Body of pancreas (tissue), 4 donors: ENCODE data around the gene SMPD2. TPM values are rescaled to one million over a fixed set of nuclear protein-coding genes. Genes with fewer than 3 reads are reported as not detected.
"Not testable (repeated sequence)": the region's sequence is repeated elsewhere in the genome, so short reads cannot be mapped to it uniquely, and the experiment has no call there.

Experiments
- ATAC-seq: fragments of 150-250 bp; one replicate; pipeline ENCODE4 v1.9.1; 2016
- DNase-seq, 4 donors: peaks; one replicate each; pipeline ENCODE4 v3.0.0-alpha.2; 2019
- H3K27ac ChIP-seq, 4 donors: fragments of 200-600 bp; sonication (generic); 1 replicate in 3 of 4; 2 replicates in 1 of 4; pipeline versions ENCODE4 v1.5.1 to v1.6.1; 2016 to 2019; ENCODE audit warnings: mild to moderate bottlenecking in 1 of 4, mixed read lengths in 1 of 4, moderate library complexity in 1 of 4
- H3K27me3 ChIP-seq, 2 donors: fragments of 200-600 bp; sonication (generic); one replicate each; pipeline ENCODE4 v1.6.0; 2016; ENCODE audit warnings: mild to moderate bottlenecking in 1 of 2
- H3K36me3 ChIP-seq, 2 donors: fragments of 200-600 bp; sonication (generic); replicated peaks in 1 of 2; 2 replicates each; pipeline ENCODE4 v1.5.1; 2016; ENCODE audit warnings: low read depth in 2 of 2; ENCODE audit not compliant: insufficient read depth in 1 of 2
- H3K4me1 ChIP-seq: fragments of 200-600 bp; sonication (generic); one replicate; pipeline ENCODE4 v1.6.0; 2016
- H3K4me3 ChIP-seq, 2 donors: fragments of 200-600 bp; sonication (generic); 1 replicate in 1 of 2; 2 replicates in 1 of 2; pipeline ENCODE4 v1.5.1; 2016 to 2019
- H3K9me3 ChIP-seq, 3 donors: fragments of 200-600 bp; sonication (generic); 1 replicate in 2 of 3; 2 replicates in 1 of 3; pipeline ENCODE4 v1.5.1; 2016
- POLR2A ChIP-seq, 3 donors: fragments of 450-650 bp; IDR thresholded peaks; one replicate each; pipeline ENCODE4 v1.6.1; 2016; ENCODE audit warnings: antibody characterized with exemption in 3 of 3, mild to moderate bottlenecking in 2 of 3
- WGBS, 2 donors: methylation state at CpG; one replicate each; pipeline ENCODE4 v1.1.5; 2017; 5-methylcytosine and 5-hydroxymethylcytosine counted together
- intact Hi-C: fragments of 100-400 bp; cut with DNase I; formaldehyde crosslinking; loops from one replicate; pipeline ENCODE4 v1.15.1; 2023
- total RNA-seq, 2 donors: library from RNA; depleted of rRNA; stranded (reverse); fragments of >200 nt; gene quantifications; one replicate each; pipeline ENCODE4 v1.1.0, GENCODE V29; 2016
- TF ChIP-seq, protein P1 (sequence below), 7 experiments: fragments of 450-650 bp in 4 of 7; fragments of 200-600 bp in 3 of 7; sonication (generic) in 3 of 7; IDR thresholded peaks; one replicate each; pipeline ENCODE4 v1.5.1; 2016 to 2019; ENCODE audit warnings: antibody characterized with exemption in 7 of 7

SMPD2 gene
- total RNA-seq, 2 donors from 2014 or later, result 8.0 to 13.8 TPM

DNA sequence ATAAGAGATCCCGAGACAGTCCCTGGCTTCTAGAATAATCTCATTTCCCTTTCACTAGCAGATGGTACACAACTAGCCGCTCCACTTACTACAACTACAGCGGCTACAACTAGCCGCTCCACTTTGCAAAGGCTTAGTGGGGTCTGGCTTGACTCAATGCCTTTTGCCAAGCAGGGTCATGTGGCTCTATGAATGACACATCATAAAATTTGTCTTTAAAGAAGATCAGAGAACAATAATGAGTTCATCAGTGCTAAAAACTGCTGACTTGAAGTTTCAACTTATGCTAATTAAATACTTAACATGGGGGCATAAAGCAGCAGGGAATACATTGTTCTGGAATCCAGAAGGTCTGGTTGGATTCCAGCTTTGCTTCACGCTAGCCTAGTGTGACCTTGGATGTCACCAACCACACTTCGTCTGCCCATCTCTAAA lies 17.1 kb downstream of the SMPD2 start:
- DNase-seq (no peak), ATAC-seq (no peak)
- intact Hi-C loops, result no loop called here
- TF ChIP-seq, protein P1, sequence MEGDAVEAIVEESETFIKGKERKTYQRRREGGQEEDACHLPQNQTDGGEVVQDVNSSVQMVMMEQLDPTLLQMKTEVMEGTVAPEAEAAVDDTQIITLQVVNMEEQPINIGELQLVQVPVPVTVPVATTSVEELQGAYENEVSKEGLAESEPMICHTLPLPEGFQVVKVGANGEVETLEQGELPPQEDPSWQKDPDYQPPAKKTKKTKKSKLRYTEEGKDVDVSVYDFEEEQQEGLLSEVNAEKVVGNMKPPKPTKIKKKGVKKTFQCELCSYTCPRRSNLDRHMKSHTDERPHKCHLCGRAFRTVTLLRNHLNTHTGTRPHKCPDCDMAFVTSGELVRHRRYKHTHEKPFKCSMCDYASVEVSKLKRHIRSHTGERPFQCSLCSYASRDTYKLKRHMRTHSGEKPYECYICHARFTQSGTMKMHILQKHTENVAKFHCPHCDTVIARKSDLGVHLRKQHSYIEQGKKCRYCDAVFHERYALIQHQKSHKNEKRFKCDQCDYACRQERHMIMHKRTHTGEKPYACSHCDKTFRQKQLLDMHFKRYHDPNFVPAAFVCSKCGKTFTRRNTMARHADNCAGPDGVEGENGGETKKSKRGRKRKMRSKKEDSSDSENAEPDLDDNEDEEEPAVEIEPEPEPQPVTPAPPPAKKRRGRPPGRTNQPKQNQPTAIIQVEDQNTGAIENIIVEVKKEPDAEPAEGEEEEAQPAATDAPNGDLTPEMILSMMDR (IDR thresholded peaks at IDR 0.05), result no peak
- no peak for TF ChIP-seq POLR2A (IDR thresholded peaks at IDR 0.05)
- H3K36me3 ChIP-seq, result no peaks in the 10 kb centered on the region
- H3K4me1 ChIP-seq, result peaks cover 18% of the 10 kb centered on the region
- H3K27me3 ChIP-seq, result no peaks in the 10 kb centered on the region
- WGBS, 2 donors, result 69 to 74% methylated on average over 6 of the region's 6 CpGs
- H3K9me3 ChIP-seq, result no peaks in the 10 kb centered on the region
- H3K27ac ChIP-seq, result no peak overlapping the region
- no peak overlapping the region for H3K4me3 ChIP-seq

DNA sequence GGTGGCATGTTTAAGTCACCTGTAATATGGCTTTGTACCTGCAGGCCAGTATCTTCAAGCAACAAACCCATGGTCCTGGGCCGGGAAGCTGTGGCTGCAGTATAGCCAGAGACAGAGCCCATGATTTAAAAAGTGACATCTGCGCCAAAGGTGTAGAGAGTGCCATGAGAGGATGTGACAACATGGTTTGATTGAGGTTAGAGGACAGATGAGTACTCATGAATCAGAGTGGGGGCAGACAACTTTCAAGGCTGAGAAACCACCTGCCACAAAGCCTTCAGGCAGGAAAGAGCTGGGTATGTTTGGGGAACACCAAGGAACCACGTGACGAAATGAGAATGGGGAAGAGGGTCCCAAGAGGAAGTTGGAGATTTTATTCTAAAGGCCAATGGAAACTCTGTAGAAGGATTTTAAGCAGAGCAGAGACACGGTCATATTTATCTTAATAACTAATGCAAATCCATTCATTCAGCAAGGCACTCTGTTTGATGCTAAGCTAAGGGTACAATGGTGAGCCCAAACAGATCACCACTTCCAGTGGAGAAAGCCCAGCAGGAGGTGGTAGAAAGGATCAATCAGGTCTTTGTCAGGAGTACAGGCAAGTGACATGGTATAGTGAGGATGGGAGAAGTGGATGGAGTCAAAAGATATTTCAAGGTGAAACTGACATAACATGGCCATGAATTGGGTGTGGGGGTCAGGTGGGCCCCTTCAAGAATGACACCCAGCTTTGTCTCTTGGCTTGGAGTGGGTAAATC lies 18.4 kb downstream of the SMPD2 start:
- no peak for TF ChIP-seq POLR2A (IDR thresholded peaks at IDR 0.05)
- TF ChIP-seq, protein P1 (IDR thresholded peaks at IDR 0.05), result no peak
- Histone ChIP-seq H3K4me1 (peaks cover 18% of the 10 kb centered on the region), H3K27me3 (no peaks in the 10 kb centered on the region), H3K27ac (no peak overlapping the region), H3K9me3 (no peaks in the 10 kb centered on the region), H3K4me3 (no peak overlapping the region), H3K36me3 (no peaks in the 10 kb centered on the region)
- DNase-seq, result peak in 1 of 4 donors; percentile 32
- intact Hi-C loops, result no loop called here
- no peak for ATAC-seq
- 71 to 82% methylated on average over 5 of the region's 5 CpGs for WGBS, 2 donors

DNA sequence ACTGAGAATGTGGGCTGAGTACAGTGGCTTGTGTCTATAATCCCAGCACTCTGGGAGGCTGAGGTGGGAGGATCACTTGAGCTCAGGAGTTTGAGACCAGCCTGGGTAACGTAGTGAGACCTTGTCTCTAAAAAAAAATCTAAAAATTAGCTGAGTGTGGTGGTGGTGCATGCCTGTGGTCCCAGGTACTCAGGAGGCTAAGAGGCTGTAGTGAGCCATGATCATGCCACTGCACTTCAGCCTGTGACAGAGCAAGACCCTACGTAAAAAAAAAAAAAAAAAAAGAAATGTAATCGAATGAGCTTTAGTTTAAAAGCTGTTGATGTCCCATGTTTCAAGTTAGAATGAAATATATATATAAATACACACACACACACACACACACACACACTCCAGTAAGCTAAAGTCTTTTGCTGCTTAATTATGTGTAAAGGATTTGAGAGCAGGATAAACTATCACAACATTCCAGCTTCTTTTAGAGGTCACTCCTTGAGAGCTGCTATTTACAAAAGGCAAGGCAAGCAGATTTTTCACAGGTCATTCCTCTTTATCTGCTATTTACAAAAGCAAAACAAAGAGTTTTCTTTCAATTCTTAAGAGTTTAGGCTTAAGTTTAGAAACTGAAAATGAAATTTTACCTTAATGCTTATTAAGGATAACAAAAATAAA lies 19.8 kb downstream of the SMPD2 start:
- ATAC-seq (no peak), DNase-seq (no peak)
- H3K27ac ChIP-seq, result no peak overlapping the region
- intact Hi-C loops, result no loop called here
- TF ChIP-seq, protein P1 (IDR thresholded peaks at IDR 0.05), result no peak
- TF ChIP-seq POLR2A (IDR thresholded peaks at IDR 0.05), result no peak
- peaks cover 9% of the 10 kb centered on the region for H3K4me1 ChIP-seq
- H3K4me3 ChIP-seq, result no peak overlapping the region
- peaks cover 0 to 2% of the 10 kb centered on the region in 2 donors for H3K36me3 ChIP-seq
- H3K27me3 ChIP-seq, result no peaks in the 10 kb centered on the region
- no peaks in the 10 kb centered on the region for H3K9me3 ChIP-seq
- WGBS, 2 donors, result 53 to 68% methylated on average over 3 of the region's 3 CpGs

DNA sequence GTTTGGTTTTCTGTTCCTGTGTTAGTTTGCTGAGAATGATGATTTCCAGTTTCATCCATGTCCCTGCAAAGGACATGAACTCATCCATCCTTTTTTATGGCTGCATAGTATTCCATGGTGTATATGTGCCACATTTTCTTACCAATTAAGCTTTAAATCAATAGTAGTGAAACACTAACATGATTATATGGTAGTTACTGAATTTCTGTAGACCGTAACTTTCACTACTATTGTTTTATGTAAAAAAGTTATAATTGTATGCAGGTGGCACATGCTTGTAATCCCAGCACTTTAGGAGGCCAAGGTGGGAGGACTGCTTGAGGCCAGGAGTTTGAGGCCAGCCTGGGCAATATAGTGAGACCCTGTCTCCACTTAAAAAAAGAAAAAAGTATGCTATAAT lies 20.7 kb downstream of the SMPD2 start:
- H3K27ac ChIP-seq, H3K9me3 ChIP-seq, H3K27me3 ChIP-seq, ATAC-seq, DNase-seq, H3K36me3 ChIP-seq, intact Hi-C loops, H3K4me3 ChIP-seq: not testable (repeated sequence)
- peaks cover 12% of the 10 kb centered on the region for H3K4me1 ChIP-seq
- WGBS, 2 donors, result 100% methylated on average over 1 of the region's 1 CpG

DNA sequence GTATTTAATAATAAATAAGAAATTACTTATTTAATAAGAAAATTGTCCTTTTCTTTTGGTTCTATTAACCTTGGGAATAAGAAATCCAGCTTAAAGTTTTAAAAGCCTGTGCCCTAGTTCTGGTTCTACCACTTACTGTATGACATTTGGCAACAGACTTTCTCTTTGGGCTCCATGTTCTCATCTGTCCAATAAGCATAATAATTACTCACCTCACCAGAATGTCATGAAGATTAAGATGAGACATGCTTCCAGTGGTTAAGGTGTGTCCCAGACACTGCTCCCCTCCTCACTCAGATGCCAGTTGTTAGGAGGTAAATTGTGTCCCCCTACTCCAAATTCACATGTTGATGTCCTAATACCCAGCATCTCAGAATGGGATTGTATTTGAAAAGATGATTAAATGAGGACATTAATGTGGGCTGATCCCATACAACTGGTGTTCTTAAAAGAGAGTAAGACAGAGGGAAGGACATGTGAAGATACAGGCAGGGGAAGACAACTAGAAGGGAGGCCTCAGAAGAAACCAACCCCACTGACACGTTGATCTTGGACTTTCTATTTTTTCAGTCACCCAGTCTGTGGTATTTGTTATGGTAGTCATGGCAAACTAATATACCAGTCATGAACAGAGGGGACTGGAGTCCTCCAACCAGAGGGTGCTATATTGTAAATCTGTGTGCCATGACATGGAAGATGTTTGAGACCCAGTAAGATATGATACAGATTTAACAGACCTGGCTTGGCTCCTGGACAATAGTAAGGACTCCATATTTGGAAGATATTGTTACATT lies 21.4 kb downstream of the SMPD2 start:
- ATAC-seq (no peak), DNase-seq (no peak)
- Histone ChIP-seq H3K4me1 (peaks cover 11% of the 10 kb centered on the region), H3K4me3 (no peak overlapping the region), H3K27me3 (no peaks in the 10 kb centered on the region), H3K27ac (no peak overlapping the region), H3K36me3 (peaks cover 0 to 2% of the 10 kb centered on the region in 2 donors), H3K9me3 (no peaks in the 10 kb centered on the region)
- 76 to 78% methylated on average over 1 of the region's 1 CpG for WGBS, 2 donors
- TF ChIP-seq POLR2A (IDR thresholded peaks at IDR 0.05), result no peak
- intact Hi-C loops, result no loop called here
